HG03066 (cell line): ENCODE results near the gene DNAJC13.

Experiments used
- ATAC-seq: cut with Tn5 transposase; IDR thresholded peaks from one replicate; pipeline ENCODE4 v1.9.1; 2021; ENCODE audit warnings: low read depth; ENCODE audit not compliant: unreplicated experiment

Gene DNAJC13

GRCh38 chr3:132573797-132574211, 156.5 kb downstream of the DNAJC13 start:
- ATAC-seq: no peak

GRCh38 chr3:132587401-132587800, 170.1 kb downstream of the DNAJC13 start:
- no peak for ATAC-seq
